Measurements from ENCODE around the gene JOSD2. TPM values are rescaled to one million over a fixed set of nuclear protein-coding genes. Genes with fewer than 3 reads are reported as not detected.

Gene JOSD2
- total and polyA plus RNA-seq, 2 donors (not counting 3 experiments of a cell fraction or from before 2014, with no cell fraction given), result 37.4 to 62.8 TPM

DNA sequence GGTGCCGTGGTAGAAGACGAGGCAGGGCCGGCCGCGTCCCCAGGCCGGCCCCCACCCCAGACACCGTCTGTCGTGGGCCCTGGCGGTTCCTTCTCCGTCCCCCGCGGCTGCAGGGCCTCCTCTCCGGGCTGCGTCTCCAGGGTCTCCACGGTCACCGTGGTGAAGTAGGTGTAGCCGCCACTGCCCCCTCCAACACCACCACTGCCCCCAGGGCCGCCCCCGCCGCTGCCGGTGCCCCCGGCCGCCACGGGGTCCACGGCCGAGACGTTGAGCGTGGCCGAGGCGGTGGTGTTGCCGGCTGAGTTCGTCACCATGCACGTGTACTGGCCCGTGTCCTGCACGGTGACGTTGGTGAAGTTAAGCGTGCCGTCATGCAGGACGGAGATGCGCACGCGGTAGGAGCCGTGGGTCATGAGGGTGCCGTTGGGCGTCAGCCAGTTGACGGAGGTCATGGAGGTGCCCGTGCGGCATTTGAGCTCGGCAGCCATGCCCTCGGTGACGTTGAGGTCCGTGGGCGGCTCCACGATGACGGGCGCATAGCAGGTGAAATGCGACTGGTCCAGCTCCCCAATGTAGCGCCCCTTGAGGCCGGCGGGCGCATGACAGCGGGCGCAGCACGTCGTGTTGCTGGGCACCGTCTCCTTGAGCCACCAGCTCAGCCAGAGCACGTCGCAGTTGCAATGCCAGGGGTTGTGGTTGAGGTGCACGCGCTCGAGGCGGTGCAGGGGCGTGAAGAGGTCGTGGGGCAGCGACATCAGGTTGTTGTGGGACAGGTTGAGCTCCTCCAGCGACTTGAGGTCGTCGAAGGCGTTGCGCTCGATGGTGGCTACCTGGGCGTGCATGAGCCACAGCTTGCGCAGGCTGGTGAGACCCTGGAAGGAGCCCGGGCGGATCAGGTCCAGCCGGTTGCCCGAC lies 7.4 kb upstream of the JOSD2 start:
- FAIRE-seq (no peak), DNase-seq (ENCODE audit: low read depth, low spot score) (no peak)
- Histone ChIP-seq H3K27ac (ENCODE audit: insufficient read depth, low read depth, low read length) (no peak overlapping the region), H3K4me3 (replicated peaks in 1 of 3; ENCODE audit: insufficient read depth in 1 of 3, low read depth in 1 of 3, low read length in 3 of 3) (no peak overlapping the region), H3K9ac (replicated peaks; ENCODE audit: extremely low read depth, insufficient read depth, low read length) (no peak overlapping the region), H2AFZ (ENCODE audit: low read depth, low read length) (no peak overlapping the region), H3K4me1 (ENCODE audit: control insufficient read depth, extremely low read depth, insufficient read depth, low read length) (no peaks in the 10 kb centered on the region), H3K36me3 (ENCODE audit: control insufficient read depth in 2 of 2, extremely low read depth in 1 of 2, insufficient read depth in 2 of 2, low read length in 2 of 2) (no peaks in the 10 kb centered on the region), H3K9me3 (replicated peaks; ENCODE audit: control insufficient read depth, insufficient read depth, low read length) (no peaks in the 10 kb centered on the region), H3K4me2 (ENCODE audit: insufficient read depth, low read length) (no peak overlapping the region), H3K27me3 (ENCODE audit: control insufficient read depth in 2 of 2, insufficient read depth in 2 of 2, low read length in 2 of 2) (no peaks in the 10 kb centered on the region), H3K79me2 (ENCODE audit: control insufficient read depth, insufficient read depth, low read length) (no peaks in the 10 kb centered on the region), H4K20me1 (replicated peaks; ENCODE audit: control insufficient read depth, extremely low read depth, insufficient read depth, low read length) (no peaks in the 10 kb centered on the region), H3K9me1 (replicated peaks; ENCODE audit: control insufficient read depth, extremely low read depth, insufficient read depth, low read length) (no peaks in the 10 kb centered on the region)
- dilution Hi-C loops (cut with MboI; ENCODE audit: extremely low pct_ligation_motif_present, low sequenced_read_pairs), result no loop called here
- ChIA-PET CTCF (interaction anchor here (1.2 to 1.3 kb wide), 2 partner anchors 11 to 19 kb away, joined by 4 to 6 read pairs; no protein-coding TSS in a partner anchor), POLR2A (no interaction called here)
- intact Hi-C loops (cut with micrococcal nuclease), result no loop called here
- TF ChIP-seq FOS (IDR thresholded peaks at IDR 0.05; ENCODE audit: borderline replicate concordance, insufficient read depth, low read length) (no peak), MYC (IDR thresholded peaks at IDR 0.05; ENCODE audit: low read depth, low read length) (no peak), EZH2 (IDR thresholded peaks at IDR 0.05; ENCODE audit: borderline replicate concordance, low read depth, low read length, severe bottlenecking) (no peak)
- TF ChIP-seq, protein P1, sequence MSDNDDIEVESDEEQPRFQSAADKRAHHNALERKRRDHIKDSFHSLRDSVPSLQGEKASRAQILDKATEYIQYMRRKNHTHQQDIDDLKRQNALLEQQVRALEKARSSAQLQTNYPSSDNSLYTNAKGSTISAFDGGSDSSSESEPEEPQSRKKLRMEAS (IDR thresholded peaks at IDR 0.05; ENCODE audit: insufficient read depth, insufficient read length), result no peak
- BruUV-seq (replicated peaks), result no TSS peak

DNA sequence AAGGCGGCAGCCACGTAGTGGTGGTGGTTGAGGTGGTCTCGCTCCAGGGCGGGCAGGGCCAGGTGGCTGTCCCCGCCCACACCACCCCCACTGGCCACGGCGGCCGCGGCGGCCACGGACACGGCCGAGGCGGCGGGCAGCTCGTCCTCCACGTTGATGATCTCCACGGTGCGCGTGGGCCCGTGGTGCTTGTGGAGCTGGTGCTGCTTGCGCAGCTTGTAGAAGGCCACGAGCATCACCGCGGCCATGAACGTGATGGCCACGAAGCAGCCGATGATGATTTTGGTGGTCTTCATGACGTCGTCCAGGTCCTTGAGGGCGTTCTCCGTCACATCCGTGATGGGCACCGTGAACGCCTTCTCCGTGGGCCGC lies 6.7 kb upstream of the JOSD2 start:
- no peaks in the 10 kb centered on the region for H3K9me1 ChIP-seq (replicated peaks; ENCODE audit: control insufficient read depth, extremely low read depth, insufficient read depth, low read length)
- no peaks in the 10 kb centered on the region for H3K79me2 ChIP-seq (ENCODE audit: control insufficient read depth, insufficient read depth, low read length)
- dilution Hi-C loops (cut with MboI; ENCODE audit: extremely low pct_ligation_motif_present, low sequenced_read_pairs) (no loop called here), intact Hi-C loops (cut with micrococcal nuclease) (no loop called here)
- DNase-seq (ENCODE audit: low read depth, low spot score) (no peak), FAIRE-seq (no peak)
- no peaks in the 10 kb centered on the region for H4K20me1 ChIP-seq (replicated peaks; ENCODE audit: control insufficient read depth, extremely low read depth, insufficient read depth, low read length)
- H3K9me3 ChIP-seq (replicated peaks; ENCODE audit: control insufficient read depth, insufficient read depth, low read length), result no peaks in the 10 kb centered on the region
- H2AFZ ChIP-seq (ENCODE audit: low read depth, low read length), result no peak overlapping the region
- no peak overlapping the region for H3K4me3 ChIP-seq (replicated peaks in 1 of 3; ENCODE audit: insufficient read depth in 1 of 3, low read depth in 1 of 3, low read length in 3 of 3)
- H3K4me2 ChIP-seq (ENCODE audit: insufficient read depth, low read length), result no peak overlapping the region
- H3K9ac ChIP-seq (replicated peaks; ENCODE audit: extremely low read depth, insufficient read depth, low read length), result no peak overlapping the region
- no peaks in the 10 kb centered on the region for H3K4me1 ChIP-seq (ENCODE audit: control insufficient read depth, extremely low read depth, insufficient read depth, low read length)
- BruUV-seq (replicated peaks), result no TSS peak
- no peaks in the 10 kb centered on the region for H3K27me3 ChIP-seq (ENCODE audit: control insufficient read depth in 2 of 2, insufficient read depth in 2 of 2, low read length in 2 of 2)
- TF ChIP-seq POLR2AphosphoS5 (IDR thresholded peaks at IDR 0.05; ENCODE audit: insufficient read depth, low read depth, low read length) (no peak), FOS (IDR thresholded peaks at IDR 0.05; ENCODE audit: borderline replicate concordance, insufficient read depth, low read length) (no peak), POLR2A (IDR thresholded peaks at IDR 0.05; ENCODE audit: low read depth, low read length) (no peak), JUN (IDR thresholded peaks at IDR 0.05; ENCODE audit: borderline replicate concordance, insufficient read depth, insufficient read length, low read depth) (no peak), MYC (IDR thresholded peaks at IDR 0.05; ENCODE audit: low read depth, low read length) (no peak), EZH2 (IDR thresholded peaks at IDR 0.05; ENCODE audit: borderline replicate concordance, low read depth, low read length, severe bottlenecking) (no peak), GATA2 (IDR thresholded peaks at IDR 0.05; ENCODE audit: insufficient read depth, insufficient read length, low read depth, low read length) (no peak)
- TF ChIP-seq, protein P2, sequence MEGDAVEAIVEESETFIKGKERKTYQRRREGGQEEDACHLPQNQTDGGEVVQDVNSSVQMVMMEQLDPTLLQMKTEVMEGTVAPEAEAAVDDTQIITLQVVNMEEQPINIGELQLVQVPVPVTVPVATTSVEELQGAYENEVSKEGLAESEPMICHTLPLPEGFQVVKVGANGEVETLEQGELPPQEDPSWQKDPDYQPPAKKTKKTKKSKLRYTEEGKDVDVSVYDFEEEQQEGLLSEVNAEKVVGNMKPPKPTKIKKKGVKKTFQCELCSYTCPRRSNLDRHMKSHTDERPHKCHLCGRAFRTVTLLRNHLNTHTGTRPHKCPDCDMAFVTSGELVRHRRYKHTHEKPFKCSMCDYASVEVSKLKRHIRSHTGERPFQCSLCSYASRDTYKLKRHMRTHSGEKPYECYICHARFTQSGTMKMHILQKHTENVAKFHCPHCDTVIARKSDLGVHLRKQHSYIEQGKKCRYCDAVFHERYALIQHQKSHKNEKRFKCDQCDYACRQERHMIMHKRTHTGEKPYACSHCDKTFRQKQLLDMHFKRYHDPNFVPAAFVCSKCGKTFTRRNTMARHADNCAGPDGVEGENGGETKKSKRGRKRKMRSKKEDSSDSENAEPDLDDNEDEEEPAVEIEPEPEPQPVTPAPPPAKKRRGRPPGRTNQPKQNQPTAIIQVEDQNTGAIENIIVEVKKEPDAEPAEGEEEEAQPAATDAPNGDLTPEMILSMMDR (IDR thresholded peaks at IDR 0.05; ENCODE audit: extremely low read depth in 1 of 2, insufficient read depth in 1 of 2, low read depth in 1 of 2, low read length in 2 of 2), result no peak
- TF ChIP-seq, protein P1 (IDR thresholded peaks at IDR 0.05; ENCODE audit: insufficient read depth, insufficient read length), result no peak
- H3K27ac ChIP-seq (ENCODE audit: insufficient read depth, low read depth, low read length), result no peak overlapping the region
- ChIA-PET CTCF (no interaction called here), POLR2A (no interaction called here)
- H3K36me3 ChIP-seq (ENCODE audit: control insufficient read depth in 2 of 2, extremely low read depth in 1 of 2, insufficient read depth in 2 of 2, low read length in 2 of 2), result no peaks in the 10 kb centered on the region

Measured in endothelial cell of umbilical vein (primary cell).